Parathyroid adenoma (tissue), 2 donors: ENCODE data around the gene PRRC2B.

Source experiments
- H2AFZ ChIP-seq: fragments of 300-600 bp; sonication (generic); one replicate; pipeline ENCODE4 v1.7.0; 2017; ENCODE audit warnings: antibody characterized with exemption, mild to moderate bottlenecking
- H3K27ac ChIP-seq: fragments of 300-600 bp; sonication (generic); one replicate; pipeline ENCODE4 v1.7.0; 2017
- H3K27me3 ChIP-seq: fragments of 300-600 bp; sonication (generic); one replicate; pipeline ENCODE4 v1.7.0; 2017; ENCODE audit warnings: low read length; ENCODE audit not compliant: control insufficient read depth, insufficient read depth
- H3K36me3 ChIP-seq: fragments of 300-600 bp; sonication (generic); one replicate; pipeline ENCODE4 v1.7.0; 2017; ENCODE audit warnings: low read length; ENCODE audit not compliant: control insufficient read depth, insufficient read depth
- H3K4me1 ChIP-seq: fragments of 300-600 bp; sonication (generic); one replicate; pipeline ENCODE4 v1.7.0; 2017; ENCODE audit warnings: control low read depth
- H3K4me2 ChIP-seq: fragments of 300-600 bp; sonication (generic); one replicate; pipeline ENCODE4 v1.7.0; 2017; ENCODE audit warnings: low read length
- H3K4me3 ChIP-seq: fragments of 300-600 bp; sonication (generic); one replicate; pipeline ENCODE4 v1.7.0; 2017; ENCODE audit warnings: low read depth, low read length
- H3K79me2 ChIP-seq: fragments of 300-600 bp; sonication (generic); one replicate; pipeline ENCODE4 v1.7.0; 2017; ENCODE audit warnings: control low read depth
- H3K9ac ChIP-seq: fragments of 300-600 bp; sonication (generic); one replicate; pipeline ENCODE4 v1.7.0; 2017; ENCODE audit warnings: mild to moderate bottlenecking
- H3K9me3 ChIP-seq: fragments of 300-600 bp; sonication (generic); one replicate; pipeline ENCODE4 v1.7.0; 2017; ENCODE audit warnings: low read length; ENCODE audit not compliant: control insufficient read depth
- CTCF ChIP-seq: fragments of 300-600 bp; sonication (generic); IDR thresholded peaks from one replicate; pipeline ENCODE4 v1.7.0; 2017; ENCODE audit warnings: antibody characterized with exemption, mild to moderate bottlenecking
- donor health status: primary hyperparathyroidism.

Gene PRRC2B

DNA sequence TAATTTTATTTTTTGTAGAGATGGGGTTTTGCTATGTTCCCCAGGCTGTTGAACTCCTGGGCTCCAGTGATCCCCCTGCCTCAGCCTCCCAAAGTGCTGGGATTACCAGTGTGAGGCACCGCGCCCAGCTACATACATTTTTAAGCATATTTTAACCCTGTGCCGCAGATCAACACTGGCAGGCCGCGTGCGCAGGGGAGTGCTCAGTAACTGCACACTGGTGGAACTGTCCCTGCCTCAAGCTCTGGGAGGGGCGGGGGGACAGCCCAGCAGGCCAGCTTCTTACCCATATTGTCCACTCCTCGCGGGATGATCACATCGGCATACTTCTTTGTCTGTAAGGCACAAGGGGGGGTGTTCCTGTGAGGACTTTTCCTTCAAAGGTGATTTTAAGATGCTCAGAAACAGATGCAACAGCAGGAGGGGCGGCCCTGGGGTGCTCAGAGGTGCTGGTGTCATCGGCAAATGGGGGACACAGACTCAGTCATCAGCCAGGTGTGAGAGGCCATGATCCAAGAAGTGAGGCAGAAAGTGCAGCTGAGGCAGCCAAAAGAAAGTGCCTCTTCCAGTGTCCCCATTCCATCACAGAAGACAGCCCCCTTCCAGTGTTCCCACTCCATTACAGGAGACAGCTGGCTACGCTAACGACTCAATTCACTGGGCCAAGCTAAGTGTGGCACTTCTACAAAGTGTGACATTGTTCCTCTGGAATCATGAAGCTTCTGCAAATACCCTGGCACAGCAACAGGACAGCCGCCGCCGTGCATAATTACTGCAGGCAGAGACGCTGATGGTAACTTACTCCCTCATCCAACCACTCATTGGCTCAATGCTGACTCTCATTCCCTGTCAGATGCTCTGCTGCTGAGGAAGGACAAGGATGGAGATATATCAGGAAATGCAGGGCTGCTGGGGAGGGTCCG lies 132.0 kb downstream of the PRRC2B start:
- no peaks in the 10 kb centered on the region for H3K9me3 ChIP-seq
- H3K79me2 ChIP-seq = no peaks in the 10 kb centered on the region
- no peak for TF ChIP-seq CTCF
- no peak overlapping the region for H2AFZ ChIP-seq
- no peak overlapping the region for H3K4me2 ChIP-seq
- H3K27ac ChIP-seq = no peak overlapping the region
- H3K4me3 ChIP-seq = no peak overlapping the region
- H3K9ac ChIP-seq = no peak overlapping the region
- H3K27me3 ChIP-seq = no peaks in the 10 kb centered on the region
- H3K4me1 ChIP-seq = no peaks in the 10 kb centered on the region
- H3K36me3 ChIP-seq = no peaks in the 10 kb centered on the region

DNA sequence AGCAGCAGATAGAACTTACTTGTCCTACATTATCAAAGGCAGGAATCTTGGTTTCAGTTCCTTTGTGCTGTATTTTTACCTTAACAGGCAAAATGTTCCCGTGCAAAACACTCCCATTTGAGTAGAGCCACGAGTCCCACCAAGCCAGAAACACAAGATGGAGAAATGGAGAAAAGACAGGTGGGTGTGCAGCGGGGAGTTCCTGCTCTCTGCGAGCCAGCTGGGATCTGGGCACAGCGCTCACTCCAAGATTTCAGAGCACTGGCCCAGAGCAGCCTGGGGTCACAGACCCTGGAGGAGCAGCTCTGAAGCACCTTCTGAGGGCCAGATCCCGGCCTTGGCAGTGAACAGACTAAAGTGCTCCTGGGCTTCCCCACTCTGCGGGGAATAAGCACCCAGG lies 134.3 kb downstream of the PRRC2B start:
- H3K4me3 ChIP-seq = no peak overlapping the region
- H3K27me3 ChIP-seq = no peaks in the 10 kb centered on the region
- no peak overlapping the region for H3K9ac ChIP-seq
- no peak overlapping the region for H3K27ac ChIP-seq
- no peaks in the 10 kb centered on the region for H3K36me3 ChIP-seq
- H3K4me1 ChIP-seq = no peaks in the 10 kb centered on the region
- no peak overlapping the region for H2AFZ ChIP-seq
- no peaks in the 10 kb centered on the region for H3K79me2 ChIP-seq
- no peaks in the 10 kb centered on the region for H3K9me3 ChIP-seq
- no peak for TF ChIP-seq CTCF
- H3K4me2 ChIP-seq = no peak overlapping the region

DNA sequence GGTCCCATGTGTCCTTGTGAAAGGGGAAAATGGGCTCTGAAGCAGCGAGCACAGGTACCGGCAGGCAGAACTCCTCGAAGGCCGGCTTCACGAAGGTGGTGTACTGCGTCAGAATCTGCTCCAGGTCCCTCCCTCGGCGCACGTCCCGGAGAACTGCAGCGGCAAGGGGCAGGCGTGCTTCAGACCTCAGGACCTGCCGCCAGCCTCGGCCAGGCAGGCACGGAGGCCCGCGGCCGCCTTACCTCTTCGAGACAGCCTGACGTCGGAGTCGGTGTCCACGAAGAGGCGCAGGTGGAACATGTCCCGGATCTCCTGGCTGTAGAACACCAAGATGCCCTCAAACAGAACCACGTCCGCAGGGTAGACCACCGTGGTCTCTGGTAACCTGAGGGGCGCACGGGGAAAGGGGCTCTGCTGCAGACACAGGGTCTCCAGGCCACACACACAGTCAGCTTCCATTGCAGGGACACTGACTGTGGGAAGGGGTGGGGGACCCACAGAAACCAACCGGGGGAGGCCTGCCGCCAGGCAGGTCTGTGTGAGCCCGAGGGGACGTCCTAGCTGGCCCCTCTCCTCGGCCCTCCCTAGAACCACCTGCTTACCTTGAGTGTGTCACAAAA lies 135.1 kb downstream of the PRRC2B start:
- Histone ChIP-seq H3K4me3 (no peak overlapping the region), H3K27me3 (no peaks in the 10 kb centered on the region), H3K4me2 (no peak overlapping the region), H3K9me3 (no peaks in the 10 kb centered on the region), H3K4me1 (no peaks in the 10 kb centered on the region), H3K79me2 (no peaks in the 10 kb centered on the region), H3K9ac (no peak overlapping the region), H3K27ac (no peak overlapping the region), H2AFZ (no peak overlapping the region), H3K36me3 (no peaks in the 10 kb centered on the region)
- no peak for TF ChIP-seq CTCF

DNA sequence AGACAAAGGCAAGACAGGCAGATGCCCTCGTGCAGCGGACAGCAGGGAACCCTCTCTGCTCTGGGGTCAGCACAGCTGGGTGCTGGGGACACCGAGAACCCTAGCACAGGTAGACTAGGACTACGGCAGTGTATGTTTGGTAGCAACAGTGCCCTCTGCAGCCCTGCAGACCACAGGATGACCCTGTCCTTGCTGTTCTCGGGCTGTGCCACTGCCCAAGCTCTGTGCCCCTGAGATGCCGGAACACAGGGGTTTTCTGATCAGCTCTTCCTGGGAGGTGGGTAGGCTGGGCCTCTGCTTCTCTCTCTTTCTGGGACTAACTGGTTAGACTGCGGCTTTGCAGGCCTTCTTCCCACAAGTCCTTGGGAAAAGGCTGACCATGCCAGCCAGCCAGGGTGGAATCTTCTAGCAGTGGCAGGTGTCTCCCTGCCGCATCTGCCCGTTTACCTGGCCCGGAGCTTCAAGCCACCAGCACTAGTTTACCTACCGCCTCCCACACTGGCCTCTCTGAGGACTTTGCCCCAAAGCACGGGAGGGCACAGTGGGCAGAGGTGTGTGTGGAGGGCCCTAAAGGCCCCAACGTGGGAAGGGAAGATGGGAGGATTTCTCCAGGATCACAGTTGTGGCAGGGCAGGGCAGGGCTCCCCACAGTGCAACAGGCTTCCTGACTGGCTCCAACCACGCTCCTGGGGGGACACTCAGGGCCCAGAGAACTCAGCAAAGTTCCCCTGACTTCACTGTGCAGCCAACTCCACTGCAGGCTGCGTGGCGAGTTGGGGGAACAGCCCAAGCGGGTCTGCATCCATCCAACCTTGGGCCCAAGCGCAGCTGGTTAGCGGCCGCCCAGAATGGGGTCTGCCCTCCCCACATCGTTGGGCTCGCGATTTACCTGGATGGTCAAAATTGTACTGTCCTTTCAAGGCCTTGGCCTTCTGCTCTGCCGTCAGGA lies 136.0 kb downstream of the PRRC2B start:
- Histone ChIP-seq H3K27me3 (no peaks in the 10 kb centered on the region), H3K36me3 (no peaks in the 10 kb centered on the region), H3K9ac (no peak overlapping the region), H3K27ac (no peak overlapping the region), H2AFZ (peak overlapping the region; percentile 16), H3K4me2 (peak overlapping the region; percentile 91), H3K9me3 (no peaks in the 10 kb centered on the region), H3K4me3 (peak overlapping the region; percentile 70), H3K4me1 (no peaks in the 10 kb centered on the region), H3K79me2 (no peaks in the 10 kb centered on the region)
- TF ChIP-seq CTCF = no peak
